Measurements from ENCODE around the gene GUCD1. TPM values are rescaled to one million over a fixed set of nuclear protein-coding genes. Genes with fewer than 3 reads are reported as not detected.

Gene GUCD1
- total and polyA plus RNA-seq, 2 of the 13 experiments (the other 11 are each of a cell fraction or from before 2014, with no cell fraction given): 128 to 245 TPM

DNA sequence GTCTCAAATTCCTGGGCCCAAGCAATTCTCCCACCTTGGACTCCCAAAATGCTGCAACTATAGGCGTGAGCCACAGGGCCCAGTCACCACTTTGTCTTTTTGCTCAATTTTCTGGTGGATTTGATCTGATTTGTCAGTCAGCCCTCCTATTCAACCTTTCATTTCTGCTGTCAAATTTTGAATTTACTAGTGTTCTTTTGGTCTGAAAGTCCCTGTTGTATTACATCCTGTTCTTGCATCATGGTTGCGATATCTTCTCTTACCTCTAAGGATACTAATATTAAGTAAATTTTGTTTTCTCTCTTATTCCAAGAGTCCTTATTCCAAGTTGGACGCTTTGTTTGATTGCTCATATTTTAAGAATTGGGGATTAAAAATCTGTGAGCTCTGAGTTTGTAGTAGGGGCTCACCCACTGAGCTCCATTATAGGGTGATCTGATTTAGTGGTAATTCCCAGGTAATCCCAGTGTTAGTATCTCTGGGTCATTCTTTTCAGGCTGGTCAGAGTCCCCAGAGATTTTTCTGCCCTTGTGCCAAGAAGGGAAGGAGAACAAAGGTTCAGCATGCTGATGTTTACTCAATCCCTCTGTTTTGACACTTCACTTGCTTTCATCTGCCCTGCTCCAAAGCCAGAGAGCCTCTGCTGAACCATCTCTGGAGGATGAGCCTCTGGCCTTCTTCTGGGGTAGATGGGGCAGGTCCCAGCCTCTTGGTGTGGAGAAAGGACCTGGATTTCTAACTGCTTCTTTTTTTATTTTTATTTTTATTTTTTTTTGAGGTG is 49.8 kb downstream of the GUCD1 start (continued):
- TF ChIP-seq ZNF550 (CRISPR knock-in tag; IDR thresholded peaks at IDR 0.05; ENCODE audit: borderline replicate concordance) (no peak), SRF (IDR thresholded peaks at IDR 0.05; ENCODE audit: low read depth, low read length) (no peak), ZNF451 (CRISPR knock-in tag; IDR thresholded peaks at IDR 0.05) (no peak), BHLHE40 (IDR thresholded peaks at IDR 0.05; ENCODE audit: low read length) (peak; percentile 86), NRL (CRISPR knock-in tag; IDR thresholded peaks at IDR 0.05; ENCODE audit: borderline replicate concordance) (no peak), SALL2 (CRISPR knock-in tag; IDR thresholded peaks at IDR 0.05) (no peak), MAFF (IDR thresholded peaks at IDR 0.05; ENCODE audit: low read depth, low read length) (no peak), RAD51 (IDR thresholded peaks at IDR 0.05; ENCODE audit: borderline replicate concordance) (no peak), NR3C1 (CRISPR knock-in tag; IDR thresholded peaks at IDR 0.05) (no peak), ARNT2 (CRISPR knock-in tag; IDR thresholded peaks at IDR 0.05; ENCODE audit: low read depth) (0 out of 2 replicates have a peak, but pooled peaks have one; percentile 27), AGO2 (optimal IDR thresholded peaks at IDR 0.05; ENCODE audit: low read depth, low read length) (no peak), ZNF792 (CRISPR knock-in tag; IDR thresholded peaks at IDR 0.05) (peak; percentile 60; the same call in 1 of the 2 replicates), ZNF850 (CRISPR knock-in tag; conservative IDR thresholded peaks at IDR 0.05) (no peak), ZKSCAN5 (CRISPR knock-in tag; IDR thresholded peaks at IDR 0.05) (no peak), CCDC6 (CRISPR knock-in tag; IDR thresholded peaks at IDR 0.05) (no peak), NFE2L1 (CRISPR knock-in tag; IDR thresholded peaks at IDR 0.05; ENCODE audit: borderline replicate concordance) (no peak), HMGA1 (CRISPR knock-in tag; conservative IDR thresholded peaks at IDR 0.05) (no peak), ATAD3A (CRISPR knock-in tag; IDR thresholded peaks at IDR 0.05) (no peak), ZNF562 (CRISPR knock-in tag; IDR thresholded peaks at IDR 0.05; ENCODE audit: borderline replicate concordance) (no peak), DMAP1 (CRISPR knock-in tag; IDR thresholded peaks at IDR 0.05) (peak; percentile 57; the same call in 1 of the 2 replicates), TP53 (CRISPR knock-in tag; conservative IDR thresholded peaks at IDR 0.05) (no peak), FOXM1 (CRISPR knock-in tag; IDR thresholded peaks at IDR 0.05) (no peak), ZNF709 (CRISPR knock-in tag; IDR thresholded peaks at IDR 0.05) (no peak), ZNF430 (CRISPR knock-in tag; IDR thresholded peaks at IDR 0.05) (no peak), ZNF12 (CRISPR knock-in tag; IDR thresholded peaks at IDR 0.05) (peak; percentile 28; the same call in 1 of the 2 replicates), PAX8 (CRISPR knock-in tag; IDR thresholded peaks at IDR 0.05; ENCODE audit: borderline replicate concordance) (no peak)
- TF ChIP-seq, protein P1, sequence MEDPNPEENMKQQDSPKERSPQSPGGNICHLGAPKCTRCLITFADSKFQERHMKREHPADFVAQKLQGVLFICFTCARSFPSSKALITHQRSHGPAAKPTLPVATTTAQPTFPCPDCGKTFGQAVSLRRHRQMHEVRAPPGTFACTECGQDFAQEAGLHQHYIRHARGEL (CRISPR knock-in tag; IDR thresholded peaks at IDR 0.05): no peak
- TF ChIP-seq, protein P2, sequence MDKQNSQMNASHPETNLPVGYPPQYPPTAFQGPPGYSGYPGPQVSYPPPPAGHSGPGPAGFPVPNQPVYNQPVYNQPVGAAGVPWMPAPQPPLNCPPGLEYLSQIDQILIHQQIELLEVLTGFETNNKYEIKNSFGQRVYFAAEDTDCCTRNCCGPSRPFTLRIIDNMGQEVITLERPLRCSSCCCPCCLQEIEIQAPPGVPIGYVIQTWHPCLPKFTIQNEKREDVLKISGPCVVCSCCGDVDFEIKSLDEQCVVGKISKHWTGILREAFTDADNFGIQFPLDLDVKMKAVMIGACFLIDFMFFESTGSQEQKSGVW (CRISPR knock-in tag; IDR thresholded peaks at IDR 0.05; ENCODE audit: borderline replicate concordance): no peak
- TF ChIP-seq, protein P3, sequence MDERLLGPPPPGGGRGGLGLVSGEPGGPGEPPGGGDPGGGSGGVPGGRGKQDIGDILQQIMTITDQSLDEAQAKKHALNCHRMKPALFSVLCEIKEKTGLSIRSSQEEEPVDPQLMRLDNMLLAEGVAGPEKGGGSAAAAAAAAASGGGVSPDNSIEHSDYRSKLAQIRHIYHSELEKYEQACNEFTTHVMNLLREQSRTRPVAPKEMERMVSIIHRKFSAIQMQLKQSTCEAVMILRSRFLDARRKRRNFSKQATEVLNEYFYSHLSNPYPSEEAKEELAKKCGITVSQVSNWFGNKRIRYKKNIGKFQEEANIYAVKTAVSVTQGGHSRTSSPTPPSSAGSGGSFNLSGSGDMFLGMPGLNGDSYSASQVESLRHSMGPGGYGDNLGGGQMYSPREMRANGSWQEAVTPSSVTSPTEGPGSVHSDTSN (CRISPR knock-in tag; IDR thresholded peaks at IDR 0.05): no peak
- TF ChIP-seq, protein P4, sequence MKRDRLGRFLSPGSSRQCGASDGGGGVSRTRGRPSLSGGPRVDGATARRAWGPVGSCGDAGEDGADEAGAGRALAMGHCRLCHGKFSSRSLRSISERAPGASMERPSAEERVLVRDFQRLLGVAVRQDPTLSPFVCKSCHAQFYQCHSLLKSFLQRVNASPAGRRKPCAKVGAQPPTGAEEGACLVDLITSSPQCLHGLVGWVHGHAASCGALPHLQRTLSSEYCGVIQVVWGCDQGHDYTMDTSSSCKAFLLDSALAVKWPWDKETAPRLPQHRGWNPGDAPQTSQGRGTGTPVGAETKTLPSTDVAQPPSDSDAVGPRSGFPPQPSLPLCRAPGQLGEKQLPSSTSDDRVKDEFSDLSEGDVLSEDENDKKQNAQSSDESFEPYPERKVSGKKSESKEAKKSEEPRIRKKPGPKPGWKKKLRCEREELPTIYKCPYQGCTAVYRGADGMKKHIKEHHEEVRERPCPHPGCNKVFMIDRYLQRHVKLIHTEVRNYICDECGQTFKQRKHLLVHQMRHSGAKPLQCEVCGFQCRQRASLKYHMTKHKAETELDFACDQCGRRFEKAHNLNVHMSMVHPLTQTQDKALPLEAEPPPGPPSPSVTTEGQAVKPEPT (CRISPR knock-in tag; IDR thresholded peaks at IDR 0.05; ENCODE audit: low read depth): no peak
